HG03135 (cell line): ENCODE data around the gene PDLIM1.
A peak's percentile ranks its signal among the peaks of the same experiment; 100 is the strongest.

ENCODE experiments used
- ATAC-seq: cut with Tn5 transposase; IDR thresholded peaks from one replicate; pipeline ENCODE4 v1.9.1; 2021; ENCODE audit warnings: mild to moderate bottlenecking, moderate library complexity; ENCODE audit not compliant: unreplicated experiment

Gene PDLIM1

GRCh38 chr10:95289003-95289920, 1.5 kb downstream of the PDLIM1 start:
- ATAC-seq, result no peak

GRCh38 chr10:95288303-95288702, 2.5 kb downstream of the PDLIM1 start:
- ATAC-seq, result no peak

- ATAC-seq, result no peak
Measured at GRCh38 chr10:95287281-95287680, 3.5 kb downstream of the PDLIM1 start.

GRCh38 chr10:95286707-95287106, 4.1 kb downstream of the PDLIM1 start:
- ATAC-seq, result no peak

- ATAC-seq, result no peak
Measured at GRCh38 chr10:95285556-95285955, 5.2 kb downstream of the PDLIM1 start.

- no peak for ATAC-seq
Measured at GRCh38 chr10:95284807-95285206, 6.0 kb downstream of the PDLIM1 start.

- no peak for ATAC-seq
Measured at GRCh38 chr10:95282107-95282506, 8.7 kb downstream of the PDLIM1 start.

- ATAC-seq, result no peak
Measured at GRCh38 chr10:95281206-95281605, 9.6 kb downstream of the PDLIM1 start.

GRCh38 chr10:95280637-95281036, 10.2 kb downstream of the PDLIM1 start:
- ATAC-seq, result no peak

- peak; percentile 47 for ATAC-seq
Measured at GRCh38 chr10:95279042-95279820, 11.6 kb downstream of the PDLIM1 start.

- peak; percentile 74 for ATAC-seq
Measured at GRCh38 chr10:95278061-95278988, 12.5 kb downstream of the PDLIM1 start.

- ATAC-seq, result no peak
Measured at GRCh38 chr10:95277614-95278013, 13.2 kb downstream of the PDLIM1 start.

- no peak for ATAC-seq
Measured at GRCh38 chr10:95277201-95277570, 13.6 kb downstream of the PDLIM1 start.

- no peak for ATAC-seq
Measured at GRCh38 chr10:95276367-95277200, 14.2 kb downstream of the PDLIM1 start.

GRCh38 chr10:95275726-95276366, 15.0 kb downstream of the PDLIM1 start:
- no peak for ATAC-seq

- no peak for ATAC-seq
Measured at GRCh38 chr10:95273393-95274312, 17.1 kb downstream of the PDLIM1 start.

GRCh38 chr10:95268438-95268837, 22.4 kb downstream of the PDLIM1 start:
- ATAC-seq, result no peak

- ATAC-seq, result no peak
Measured at GRCh38 chr10:95267251-95267650, 23.6 kb downstream of the PDLIM1 start.
